ENCODE measurements around the gene DVL3. TPM values are rescaled to one million over a fixed set of nuclear protein-coding genes. Genes with fewer than 3 reads are reported as not detected.

DVL3 gene
- total RNA-seq, 1 donor from 2014 or later = 63.5 TPM

DNA sequence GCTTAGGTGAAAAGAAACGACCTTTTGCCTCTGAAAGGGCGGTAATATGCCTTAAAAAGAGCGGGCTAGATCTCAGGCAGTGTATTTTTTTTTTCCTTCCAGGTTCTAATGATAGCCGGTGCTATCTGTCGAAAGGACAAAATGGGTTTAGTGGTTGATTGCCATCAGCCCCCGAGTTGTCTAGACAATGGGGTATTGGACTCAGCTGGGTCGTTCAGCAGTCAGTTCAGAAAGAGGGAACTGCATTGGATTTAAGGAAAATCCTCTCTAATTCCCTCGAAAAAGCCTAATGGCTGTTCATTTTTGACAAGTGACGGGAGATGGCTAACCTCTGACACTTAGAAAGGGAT, 19.3 kb upstream of the DVL3 start:
- H3K4me3 ChIP-seq = peak overlapping the region; percentile 100
- peaks cover 35% of the 10 kb centered on the region for H3K36me3 ChIP-seq
- DNase-seq = no peak
- H3K27me3 ChIP-seq (ENCODE audit: low read depth) = no peaks in the 10 kb centered on the region
- intact Hi-C loops (cut with micrococcal nuclease) = no loop called here
- TF ChIP-seq, protein P1, sequence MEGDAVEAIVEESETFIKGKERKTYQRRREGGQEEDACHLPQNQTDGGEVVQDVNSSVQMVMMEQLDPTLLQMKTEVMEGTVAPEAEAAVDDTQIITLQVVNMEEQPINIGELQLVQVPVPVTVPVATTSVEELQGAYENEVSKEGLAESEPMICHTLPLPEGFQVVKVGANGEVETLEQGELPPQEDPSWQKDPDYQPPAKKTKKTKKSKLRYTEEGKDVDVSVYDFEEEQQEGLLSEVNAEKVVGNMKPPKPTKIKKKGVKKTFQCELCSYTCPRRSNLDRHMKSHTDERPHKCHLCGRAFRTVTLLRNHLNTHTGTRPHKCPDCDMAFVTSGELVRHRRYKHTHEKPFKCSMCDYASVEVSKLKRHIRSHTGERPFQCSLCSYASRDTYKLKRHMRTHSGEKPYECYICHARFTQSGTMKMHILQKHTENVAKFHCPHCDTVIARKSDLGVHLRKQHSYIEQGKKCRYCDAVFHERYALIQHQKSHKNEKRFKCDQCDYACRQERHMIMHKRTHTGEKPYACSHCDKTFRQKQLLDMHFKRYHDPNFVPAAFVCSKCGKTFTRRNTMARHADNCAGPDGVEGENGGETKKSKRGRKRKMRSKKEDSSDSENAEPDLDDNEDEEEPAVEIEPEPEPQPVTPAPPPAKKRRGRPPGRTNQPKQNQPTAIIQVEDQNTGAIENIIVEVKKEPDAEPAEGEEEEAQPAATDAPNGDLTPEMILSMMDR (IDR thresholded peaks at IDR 0.05; ENCODE audit: borderline replicate concordance) = no peak
- H3K9me3 ChIP-seq (replicated peaks) = no peaks in the 10 kb centered on the region
- peak overlapping the region; percentile 94 for H3K27ac ChIP-seq (replicated peaks)
- peaks cover 36% of the 10 kb centered on the region for H3K4me1 ChIP-seq

DNA sequence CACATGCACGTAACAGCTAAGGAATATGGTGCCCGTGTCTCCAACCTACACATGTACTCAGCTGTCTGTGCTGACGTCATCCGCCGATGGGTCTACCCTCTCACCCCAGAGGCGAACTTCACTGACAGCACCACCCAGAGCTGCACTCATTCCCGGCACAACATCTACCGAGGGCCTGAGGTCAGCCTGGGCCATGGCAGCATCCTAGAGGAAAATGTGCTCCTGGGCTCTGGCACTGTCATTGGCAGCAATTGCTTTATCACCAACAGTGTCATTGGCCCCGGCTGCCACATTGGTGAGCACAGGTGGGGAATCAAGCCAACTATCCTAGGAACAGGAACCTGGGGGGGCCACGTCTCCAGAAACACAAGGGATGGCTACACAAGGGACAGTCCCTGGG, 14.7 kb upstream of the DVL3 start:
- Histone ChIP-seq H3K36me3 (peaks cover 81% of the 10 kb centered on the region), H3K27ac (replicated peaks) (no peak overlapping the region), H3K4me3 (no peak overlapping the region), H3K4me1 (peaks cover 37% of the 10 kb centered on the region), H3K9me3 (replicated peaks) (no peaks in the 10 kb centered on the region), H3K27me3 (ENCODE audit: low read depth) (no peaks in the 10 kb centered on the region)
- DNase-seq = no peak
- TF ChIP-seq, protein P1 (IDR thresholded peaks at IDR 0.05; ENCODE audit: borderline replicate concordance) = no peak
- intact Hi-C loops (cut with micrococcal nuclease) = no loop called here

DNA sequence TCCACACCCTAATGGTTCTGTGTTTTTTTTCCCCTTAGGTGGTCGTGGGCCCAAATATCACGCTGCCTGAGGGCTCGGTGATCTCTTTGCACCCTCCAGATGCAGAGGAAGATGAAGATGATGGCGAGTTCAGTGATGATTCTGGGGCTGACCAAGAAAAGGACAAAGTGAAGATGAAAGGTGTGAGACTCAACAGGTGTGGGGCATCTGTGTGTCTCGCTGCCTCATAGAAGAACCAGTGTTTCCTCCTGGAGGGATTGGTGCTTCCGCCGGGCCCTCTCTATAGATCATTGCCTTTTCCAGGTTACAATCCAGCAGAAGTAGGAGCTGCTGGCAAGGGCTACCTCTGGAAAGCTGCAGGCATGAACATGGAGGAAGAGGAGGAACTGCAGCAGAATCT, 13.0 kb upstream of the DVL3 start:
- H3K27ac ChIP-seq (replicated peaks) = no peak overlapping the region
- intact Hi-C loops (cut with micrococcal nuclease) = no loop called here
- H3K36me3 ChIP-seq = peaks cover 93% of the 10 kb centered on the region
- no peaks in the 10 kb centered on the region for H3K27me3 ChIP-seq (ENCODE audit: low read depth)
- no peaks in the 10 kb centered on the region for H3K9me3 ChIP-seq (replicated peaks)
- no peak for DNase-seq
- peaks cover 24% of the 10 kb centered on the region for H3K4me1 ChIP-seq
- no peak overlapping the region for H3K4me3 ChIP-seq
- TF ChIP-seq, protein P1 (IDR thresholded peaks at IDR 0.05; ENCODE audit: borderline replicate concordance) = no peak

DNA sequence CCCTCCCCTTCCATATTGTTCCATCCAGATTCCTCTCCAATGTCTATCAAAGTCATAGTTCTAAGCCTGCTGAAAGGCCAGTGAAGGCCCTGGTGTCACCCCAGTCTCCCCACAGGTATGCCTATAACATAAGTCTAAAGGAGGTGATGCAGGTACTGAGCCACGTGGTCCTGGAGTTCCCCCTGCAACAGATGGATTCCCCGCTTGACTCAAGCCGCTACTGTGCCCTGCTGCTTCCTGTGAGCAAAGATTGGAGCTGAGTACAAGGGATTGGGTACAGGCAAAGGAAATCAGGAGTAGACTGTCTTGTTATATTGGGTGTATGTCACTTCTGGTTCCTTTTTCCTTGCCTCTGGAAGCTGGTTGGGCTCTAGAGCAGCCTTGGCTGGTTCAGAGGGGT, 11.8 kb upstream of the DVL3 start:
- intact Hi-C loops (cut with micrococcal nuclease) = no loop called here
- H3K9me3 ChIP-seq (replicated peaks) = no peaks in the 10 kb centered on the region
- peaks cover 21% of the 10 kb centered on the region for H3K4me1 ChIP-seq
- H3K27ac ChIP-seq (replicated peaks) = no peak overlapping the region
- TF ChIP-seq, protein P1 (IDR thresholded peaks at IDR 0.05; ENCODE audit: borderline replicate concordance) = no peak
- no peaks in the 10 kb centered on the region for H3K27me3 ChIP-seq (ENCODE audit: low read depth)
- no peak for DNase-seq
- H3K36me3 ChIP-seq = peaks cover 82% of the 10 kb centered on the region
- no peak overlapping the region for H3K4me3 ChIP-seq

DNA sequence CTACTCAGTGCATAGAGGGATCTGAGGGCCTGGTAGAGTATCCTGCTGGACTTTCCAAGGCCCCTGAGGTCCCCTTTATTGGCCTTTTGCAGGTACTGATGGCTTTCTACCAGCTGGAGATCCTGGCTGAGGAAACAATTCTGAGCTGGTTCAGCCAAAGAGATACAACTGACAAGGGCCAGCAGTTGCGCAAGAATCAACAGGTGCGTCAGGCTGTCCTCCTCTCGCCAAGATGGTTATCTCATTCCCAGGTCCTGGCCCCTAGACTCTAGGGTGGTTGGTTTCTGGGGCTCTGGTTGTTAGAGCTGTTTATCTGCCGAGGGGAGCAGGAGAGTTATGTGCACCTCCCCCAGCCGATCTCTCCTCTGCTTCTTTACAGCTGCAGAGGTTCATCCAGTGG, 10.7 kb upstream of the DVL3 start:
- H3K27ac ChIP-seq (replicated peaks) = peak overlapping the region; percentile 47
- H3K36me3 ChIP-seq = peaks cover 72% of the 10 kb centered on the region
- no peaks in the 10 kb centered on the region for H3K9me3 ChIP-seq (replicated peaks)
- intact Hi-C loops (cut with micrococcal nuclease) = no loop called here
- H3K4me1 ChIP-seq = peaks cover 21% of the 10 kb centered on the region
- H3K27me3 ChIP-seq (ENCODE audit: low read depth) = no peaks in the 10 kb centered on the region
- DNase-seq = no peak
- TF ChIP-seq, protein P1 (IDR thresholded peaks at IDR 0.05; ENCODE audit: borderline replicate concordance) = no peak
- H3K4me3 ChIP-seq = no peak overlapping the region

DNA sequence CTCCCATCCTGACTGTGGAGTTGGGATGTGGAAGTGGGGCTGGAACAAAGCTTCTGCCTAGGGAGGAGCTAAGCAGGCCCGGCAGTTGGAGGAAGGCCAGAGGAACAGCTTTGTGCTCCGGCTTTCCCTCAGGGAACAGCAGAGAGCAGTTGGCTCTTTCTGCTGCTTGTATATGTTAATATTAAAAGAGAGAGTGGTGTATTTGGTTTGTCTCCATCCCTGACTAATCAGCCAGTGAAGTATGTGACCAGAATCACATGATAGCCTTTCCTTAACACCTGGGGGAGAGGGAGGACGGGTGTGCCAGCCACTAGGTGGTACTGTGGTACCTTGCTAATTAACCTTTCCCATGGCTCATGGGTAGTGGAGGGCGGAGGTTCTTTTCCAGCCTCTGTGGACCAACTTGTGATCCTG, 10.1 kb upstream of the DVL3 start:
- intact Hi-C loops (cut with micrococcal nuclease) = no loop called here
- Histone ChIP-seq H3K27me3 (ENCODE audit: low read depth) (no peaks in the 10 kb centered on the region), H3K27ac (replicated peaks) (peak overlapping the region; percentile 47), H3K4me3 (no peak overlapping the region), H3K36me3 (peaks cover 66% of the 10 kb centered on the region), H3K4me1 (peaks cover 25% of the 10 kb centered on the region), H3K9me3 (replicated peaks) (no peaks in the 10 kb centered on the region)
- DNase-seq = peak; percentile 45
- TF ChIP-seq, protein P1 (IDR thresholded peaks at IDR 0.05; ENCODE audit: borderline replicate concordance) = peak; percentile 62
